ENCODE results near the gene SLC2A11. TPM values are rescaled to one million over a fixed set of nuclear protein-coding genes. Genes with fewer than 3 reads are reported as not detected.
A peak's percentile ranks its signal among the peaks of the same experiment; 100 is the strongest.

The SLC2A11 gene
- total RNA-seq: 17.1 and 18.2 TPM in 2 replicates
- long read RNA-seq, partial matches to known transcripts: 1 of 5 reads
- long read RNA-seq, other reads (novel, unspliced or antisense): 3 of 5 reads

DNA sequence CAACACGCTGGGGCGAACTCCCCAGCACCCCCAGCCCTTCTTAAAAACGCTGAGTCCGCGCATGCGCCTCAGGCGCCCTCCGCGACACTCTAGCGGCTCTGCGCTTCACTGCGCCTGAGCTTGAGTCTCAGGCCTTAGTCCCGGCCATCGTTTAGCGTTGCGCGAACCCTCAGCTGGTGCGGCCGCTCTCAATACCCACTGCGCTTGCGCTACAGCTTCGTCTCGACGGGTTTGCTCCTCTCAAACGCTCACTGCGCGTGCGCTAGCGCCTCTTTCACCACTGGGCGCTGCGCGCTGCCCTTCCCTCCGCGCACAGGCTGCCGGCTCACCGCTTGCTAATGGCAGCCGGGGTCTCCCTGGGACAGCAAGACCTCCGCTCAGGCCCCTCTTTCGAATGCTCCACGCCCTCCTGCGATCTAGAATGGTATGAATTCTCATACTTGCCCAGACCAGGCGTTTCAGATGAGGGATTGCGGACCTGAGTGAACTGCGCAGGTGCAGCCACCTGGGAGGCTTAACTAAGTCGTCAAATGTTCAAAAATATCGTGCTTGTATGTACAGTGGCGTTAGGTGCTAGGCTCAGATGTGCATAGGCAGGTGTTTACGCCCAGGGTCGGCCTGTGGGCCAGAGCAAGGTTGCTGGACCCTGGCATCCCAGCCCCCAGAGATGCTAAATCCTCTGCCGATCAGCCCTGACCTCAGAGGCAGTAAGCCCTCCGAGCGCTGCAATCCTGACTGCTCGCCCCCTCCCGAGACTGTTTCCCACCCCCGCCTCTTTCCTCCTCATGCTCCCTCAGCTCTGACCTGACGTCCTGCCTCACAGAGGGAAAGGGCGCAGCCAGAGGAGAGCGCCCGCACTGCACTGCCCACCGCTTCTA lies at the start of gene SLC2A11:
Gene SLC2A11, plus strand, starts transcription at position 270 of the 878 bp plus-strand sequence. Its CDS starts 125 bp downstream, at position 395.
- Mint-ChIP-seq H3K36me3 (ENCODE audit: low read depth) (no peaks in the 10 kb centered on the region), H3K4me1 (peaks cover 33% of the 10 kb centered on the region), H3K27ac (ENCODE audit: unreplicated experiment) (peak within 1 kb of the TSS; percentile 85), H3K4me3 (peak within 1 kb of the TSS; percentile 87), H3K27me3 (ENCODE audit: low read depth) (no peaks in the 10 kb centered on the region), H3K9me3 (no peaks in the 10 kb centered on the region)
- TF ChIP-seq CTCF (conservative IDR thresholded peaks at IDR 0.05): peak; percentile 33
- DNase-seq (ENCODE audit: low read depth, low spot score): peak; percentile 95

GRCh38 chr22:23812378-23812777 lies 45.3 kb upstream of the SLC2A11 start:
- H3K27ac Mint-ChIP-seq (ENCODE audit: unreplicated experiment): no peak overlapping the region

DNA sequence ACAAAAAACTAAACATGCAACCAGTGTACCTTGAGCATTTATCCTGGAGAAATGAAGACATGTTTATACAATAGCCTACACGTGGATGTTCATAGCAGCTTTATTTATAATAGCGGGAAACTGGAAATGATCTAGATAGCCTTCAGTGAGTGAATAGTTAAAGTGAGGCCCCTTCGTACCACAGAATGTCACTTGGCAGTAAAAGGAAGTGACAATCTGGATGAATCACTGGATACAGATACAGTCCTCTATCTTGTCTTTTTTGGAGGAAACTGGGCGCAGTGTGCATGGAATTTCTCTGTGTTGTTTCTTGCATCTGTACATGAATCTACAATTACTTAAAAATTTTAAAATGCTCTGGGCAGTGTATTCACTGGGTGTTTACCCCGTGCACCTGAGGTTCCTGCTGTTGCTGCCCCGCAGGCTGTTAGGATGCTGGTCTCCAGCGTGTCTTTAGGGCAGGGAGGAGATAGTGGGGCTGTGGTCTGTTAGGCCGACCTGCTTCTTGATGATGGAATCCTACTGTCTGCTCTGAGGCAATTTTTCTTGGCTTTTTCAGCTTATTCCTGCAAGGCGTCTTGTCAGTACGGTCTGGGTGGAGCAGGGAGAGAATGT lies 42.0 kb upstream of the SLC2A11 start:
- H3K36me3 Mint-ChIP-seq (ENCODE audit: low read depth): peaks cover 37% of the 10 kb centered on the region
- H3K27ac Mint-ChIP-seq (ENCODE audit: unreplicated experiment): no peak overlapping the region
- no peak for DNase-seq (ENCODE audit: low read depth, low spot score)
- no peaks in the 10 kb centered on the region for H3K9me3 Mint-ChIP-seq
- H3K27me3 Mint-ChIP-seq (ENCODE audit: low read depth): no peaks in the 10 kb centered on the region
- TF ChIP-seq CTCF (conservative IDR thresholded peaks at IDR 0.05): no peak
- no peaks in the 10 kb centered on the region for H3K4me1 Mint-ChIP-seq
- H3K4me3 Mint-ChIP-seq: no peak overlapping the region

More at GRCh38 chr22:23812378-23812777, 45.3 kb upstream of the SLC2A11 start:
- DNase-seq (ENCODE audit: low read depth, low spot score): no peak
- H3K4me3 Mint-ChIP-seq: no peak overlapping the region
- H3K9me3 Mint-ChIP-seq: no peaks in the 10 kb centered on the region
- peaks cover 28% of the 10 kb centered on the region for H3K36me3 Mint-ChIP-seq (ENCODE audit: low read depth)
- H3K4me1 Mint-ChIP-seq: no peaks in the 10 kb centered on the region
- no peak for TF ChIP-seq CTCF (conservative IDR thresholded peaks at IDR 0.05)
- no peaks in the 10 kb centered on the region for H3K27me3 Mint-ChIP-seq (ENCODE audit: low read depth)

DNA sequence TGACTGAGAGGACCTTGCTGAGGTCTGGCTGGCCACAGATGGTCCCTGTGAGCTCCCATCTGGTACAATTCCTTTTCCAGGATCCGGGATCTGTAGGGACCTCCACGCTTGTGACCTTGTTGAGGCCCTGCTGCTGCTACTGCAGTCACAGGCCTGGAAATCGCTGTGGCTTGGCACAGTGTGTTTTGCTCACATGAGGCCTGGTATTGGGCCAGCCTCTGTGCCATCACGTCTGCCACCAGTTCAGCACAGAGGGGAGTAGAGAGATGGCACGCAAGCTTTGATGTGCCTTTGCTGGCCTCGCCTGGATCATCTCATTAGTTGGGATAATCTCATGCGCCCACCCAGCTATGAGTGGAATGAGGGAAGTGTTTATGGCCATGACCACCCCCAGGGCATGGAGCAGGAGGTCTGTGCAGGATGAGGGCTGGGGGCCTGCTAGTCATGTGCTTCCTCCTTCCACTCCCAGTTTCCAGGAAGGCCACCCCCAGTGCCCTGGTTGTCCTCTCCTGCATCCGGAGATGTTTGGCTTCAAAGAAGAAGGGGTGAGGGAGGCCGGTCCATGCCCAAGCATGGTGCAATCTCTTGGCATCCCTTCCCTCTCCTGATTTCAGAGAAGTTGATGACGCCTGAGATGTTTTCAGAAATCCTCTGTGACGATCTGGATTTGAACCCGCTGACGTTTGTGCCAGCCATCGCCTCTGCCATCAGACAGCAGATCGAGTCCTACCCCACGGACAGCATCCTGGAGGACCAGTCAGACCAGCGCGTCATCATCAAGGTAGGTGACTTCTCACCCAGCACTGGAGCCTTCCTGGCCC lies 41.3 kb upstream of the SLC2A11 start:
- no peaks in the 10 kb centered on the region for H3K27me3 Mint-ChIP-seq (ENCODE audit: low read depth)
- H3K4me1 Mint-ChIP-seq: no peaks in the 10 kb centered on the region
- no peaks in the 10 kb centered on the region for H3K9me3 Mint-ChIP-seq
- TF ChIP-seq CTCF (conservative IDR thresholded peaks at IDR 0.05): no peak
- peaks cover 38% of the 10 kb centered on the region for H3K36me3 Mint-ChIP-seq (ENCODE audit: low read depth)
- H3K27ac Mint-ChIP-seq (ENCODE audit: unreplicated experiment): no peak overlapping the region
- DNase-seq (ENCODE audit: low read depth, low spot score): no peak
- H3K4me3 Mint-ChIP-seq: no peak overlapping the region

DNA sequence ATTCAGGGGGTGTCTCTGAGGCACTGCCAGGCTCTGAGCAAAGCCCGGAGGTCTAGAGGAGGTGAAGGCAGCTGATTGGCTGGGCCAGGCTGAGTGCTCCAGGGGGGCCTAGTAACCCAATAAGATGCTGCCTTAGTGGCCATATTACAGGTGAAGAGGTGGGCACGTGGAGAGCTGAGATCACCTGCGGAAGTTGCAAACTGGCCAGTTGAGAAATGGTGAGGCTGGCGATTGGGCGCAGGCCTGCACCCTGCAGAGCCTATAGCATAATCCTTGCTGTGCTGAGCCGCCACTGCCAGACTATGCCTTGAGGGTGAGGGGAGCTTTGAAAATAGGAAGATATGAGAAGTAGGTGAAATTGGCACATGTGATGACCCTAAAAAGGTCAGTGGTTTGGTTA lies 40.5 kb upstream of the SLC2A11 start:
- TF ChIP-seq CTCF (conservative IDR thresholded peaks at IDR 0.05): no peak
- no peaks in the 10 kb centered on the region for H3K4me1 Mint-ChIP-seq
- H3K27me3 Mint-ChIP-seq (ENCODE audit: low read depth): no peaks in the 10 kb centered on the region
- no peaks in the 10 kb centered on the region for H3K9me3 Mint-ChIP-seq
- peaks cover 36% of the 10 kb centered on the region for H3K36me3 Mint-ChIP-seq (ENCODE audit: low read depth)
- DNase-seq (ENCODE audit: low read depth, low spot score): no peak
- no peak overlapping the region for H3K4me3 Mint-ChIP-seq
- H3K27ac Mint-ChIP-seq (ENCODE audit: unreplicated experiment): no peak overlapping the region
